ENCODE measurements around the gene FILIP1L.

Gene FILIP1L

GRCh38 chr3:99915906-99916432 is 198.3 kb downstream of the FILIP1L start:
- TF ChIP-seq CTCF (IDR thresholded peaks at IDR 0.05; ENCODE audit: poor library complexity, severe bottlenecking) = no peak
- Histone ChIP-seq H3K4me3 (ENCODE audit: severe bottlenecking) (no peak overlapping the region), H3K36me3 (ENCODE audit: low read depth) (no peaks in the 10 kb centered on the region), H3K4me1 (ENCODE audit: insufficient read depth, poor library complexity, severe bottlenecking) (peaks cover 25% of the 10 kb centered on the region), H3K27me3 (ENCODE audit: insufficient read depth, poor library complexity, severe bottlenecking) (no peaks in the 10 kb centered on the region), H3K27ac (ENCODE audit: poor library complexity, severe bottlenecking) (no peak overlapping the region), H3K9me3 (ENCODE audit: severe bottlenecking) (no peaks in the 10 kb centered on the region)
- DNase-seq (ENCODE audit: low spot score) = no peak
- ATAC-seq (ENCODE audit: low read depth) = no peak

GRCh38 chr3:99911433-99911832 is 202.9 kb downstream of the FILIP1L start:
- no peaks in the 10 kb centered on the region for H3K27me3 ChIP-seq (ENCODE audit: insufficient read depth, poor library complexity, severe bottlenecking)
- DNase-seq (ENCODE audit: low spot score) (no peak), ATAC-seq (ENCODE audit: low read depth) (no peak)
- no peak overlapping the region for H3K4me3 ChIP-seq (ENCODE audit: severe bottlenecking)
- H3K9me3 ChIP-seq (ENCODE audit: severe bottlenecking) = no peaks in the 10 kb centered on the region
- H3K27ac ChIP-seq (ENCODE audit: poor library complexity, severe bottlenecking) = no peak overlapping the region
- TF ChIP-seq CTCF (IDR thresholded peaks at IDR 0.05; ENCODE audit: poor library complexity, severe bottlenecking) = no peak
- H3K4me1 ChIP-seq (ENCODE audit: insufficient read depth, poor library complexity, severe bottlenecking) = peaks cover 26% of the 10 kb centered on the region
- no peaks in the 10 kb centered on the region for H3K36me3 ChIP-seq (ENCODE audit: low read depth)

GRCh38 chr3:99910752-99911290 is 203.5 kb downstream of the FILIP1L start:
- peaks cover 26% of the 10 kb centered on the region for H3K4me1 ChIP-seq (ENCODE audit: insufficient read depth, poor library complexity, severe bottlenecking)
- H3K27ac ChIP-seq (ENCODE audit: poor library complexity, severe bottlenecking) = peak overlapping the region; percentile 68
- no peaks in the 10 kb centered on the region for H3K9me3 ChIP-seq (ENCODE audit: severe bottlenecking)
- H3K27me3 ChIP-seq (ENCODE audit: insufficient read depth, poor library complexity, severe bottlenecking) = no peaks in the 10 kb centered on the region
- ATAC-seq (ENCODE audit: low read depth) (no peak), DNase-seq (ENCODE audit: low spot score) (no peak)
- no peak for TF ChIP-seq CTCF (IDR thresholded peaks at IDR 0.05; ENCODE audit: poor library complexity, severe bottlenecking)
- no peaks in the 10 kb centered on the region for H3K36me3 ChIP-seq (ENCODE audit: low read depth)
- H3K4me3 ChIP-seq (ENCODE audit: severe bottlenecking) = no peak overlapping the region

GRCh38 chr3:99909714-99910495 is 204.4 kb downstream of the FILIP1L start:
- DNase-seq (ENCODE audit: low spot score) = no peak
- Histone ChIP-seq H3K4me3 (ENCODE audit: severe bottlenecking) (no peak overlapping the region), H3K27me3 (ENCODE audit: insufficient read depth, poor library complexity, severe bottlenecking) (no peaks in the 10 kb centered on the region), H3K4me1 (ENCODE audit: insufficient read depth, poor library complexity, severe bottlenecking) (peaks cover 26% of the 10 kb centered on the region), H3K36me3 (ENCODE audit: low read depth) (no peaks in the 10 kb centered on the region), H3K27ac (ENCODE audit: poor library complexity, severe bottlenecking) (peak overlapping the region; percentile 68), H3K9me3 (ENCODE audit: severe bottlenecking) (no peaks in the 10 kb centered on the region)
- no peak for TF ChIP-seq CTCF (IDR thresholded peaks at IDR 0.05; ENCODE audit: poor library complexity, severe bottlenecking)
- ATAC-seq (ENCODE audit: low read depth) = peak; percentile 92
